K562 (cell line): ENCODE measurements around the gene TRERF1. TPM values are rescaled to one million over a fixed set of nuclear protein-coding genes. Genes with fewer than 3 reads are reported as not detected.

Source experiments
- CBX2 ChIP-seq: fragments of 200-600 bp; sonication (generic); IDR thresholded peaks from one replicate; pipeline ENCODE4 v1.6.1; 2012; ENCODE audit warnings: mild to moderate bottlenecking, low read length, inconsistent platforms; ENCODE audit not compliant: insufficient read depth, poor library complexity, severe bottlenecking
- CCAR2 ChIP-seq: fragments of 200-400 bp; formaldehyde crosslinking; IDR thresholded peaks from 2 replicates; pipeline ENCODE4 v1.6.1; 2017; ENCODE audit warnings: mild to moderate bottlenecking, low read depth, low read length
- DPF2 ChIP-seq: fragments of 450-650 bp; IDR thresholded peaks from 2 replicates; pipeline ENCODE4 v1.6.1; 2016
- EHMT2 ChIP-seq: fragments of 450-650 bp; IDR thresholded peaks from 2 replicates; pipeline ENCODE4 v1.6.1; 2018; ENCODE audit warnings: antibody characterized with exemption
- FOS ChIP-seq: IDR thresholded peaks from 3 replicates; pipeline ENCODE4 v1.6.1; 2011; ENCODE audit not compliant: insufficient read length; ENCODE audit errors: extremely low read depth
- HNRNPUL1 ChIP-seq: fragments of 200-400 bp; formaldehyde crosslinking; IDR thresholded peaks from 2 replicates; pipeline ENCODE4 v1.6.1; 2017; ENCODE audit warnings: low read length
- JUND ChIP-seq, 2 experiments: IDR thresholded peaks; 2 replicates in 1 of 2; 3 replicates in 1 of 2; pipeline ENCODE4 v1.6.1; 2011; ENCODE audit warnings: borderline replicate concordance in 2 of 2, low read depth in 2 of 2, low read length in 2 of 2, improper control_type of control experiment in 1 of 2, missing biosample characterization in 1 of 2, missing genetic modification characterization in 1 of 2, missing genetic modification reagents in 1 of 2
- MED1 ChIP-seq: sonication (generic); formaldehyde crosslinking; IDR thresholded peaks from 2 replicates; pipeline ENCODE4 v1.8.1; 2023; ENCODE audit warnings: missing genetic modification reagents, borderline replicate concordance
- MLX ChIP-seq, 2 experiments: fragments of 450-650 bp in 1 of 2; sonication (generic) in 1 of 2; formaldehyde crosslinking; conservative IDR thresholded peaks; 2 replicates each; pipeline versions ENCODE4 v1.4.0 to v1.8.1; 2020 to 2022; ENCODE audit warnings: mild to moderate bottlenecking in 1 of 2, missing genetic modification reagents in 1 of 2
- POU5F1 ChIP-seq: fragments of 150-350 bp; IDR thresholded peaks from 2 replicates; pipeline ENCODE4 v1.6.1; 2014; ENCODE audit warnings: borderline replicate concordance, low read length, low read depth, mild to moderate bottlenecking; ENCODE audit not compliant: partially characterized antibody
- RHOXF2B ChIP-seq: fragments of 250-450 bp; sonication (Bioruptor Pico); conservative IDR thresholded peaks from 2 replicates; pipeline ENCODE4 v1.5.1; 2021
- SMARCA5 ChIP-seq: fragments of 450-650 bp; IDR thresholded peaks from 2 replicates; pipeline ENCODE4 v1.6.1; 2016
- TCF3 ChIP-seq: sonication (generic); formaldehyde crosslinking; IDR thresholded peaks from 2 replicates; pipeline ENCODE4 v1.4.0; 2020; ENCODE audit warnings: mild to moderate bottlenecking, missing genetic modification reagents
- THRB ChIP-seq: fragments of 450-650 bp; formaldehyde crosslinking; conservative IDR thresholded peaks from 2 replicates; pipeline ENCODE4 v1.4.0; 2022; ENCODE audit warnings: mild to moderate bottlenecking, missing genetic modification characterization
- ZBTB2 ChIP-seq: fragments of 450-650 bp; IDR thresholded peaks from 2 replicates; pipeline ENCODE4 v1.6.1; 2016; ENCODE audit warnings: antibody characterized with exemption
- ZKSCAN1 ChIP-seq: fragments of 150-350 bp; IDR thresholded peaks from 2 replicates; pipeline ENCODE4 v1.6.1; 2016; ENCODE audit warnings: low read depth, low read length
- ZNF239 ChIP-seq: fragments of 250-450 bp; sonication (Bioruptor Pico); IDR thresholded peaks from 2 replicates; pipeline ENCODE4 v1.4.0; 2020; ENCODE audit warnings: mild to moderate bottlenecking
- ZNF311 ChIP-seq: fragments of 250-450 bp; sonication (Bioruptor Pico); IDR thresholded peaks from 2 replicates; pipeline ENCODE4 v1.4.0; 2020; ENCODE audit warnings: mild to moderate bottlenecking, moderate library complexity
- ZNF324 ChIP-seq: fragments of 250-450 bp; sonication (Bioruptor Pico); IDR thresholded peaks from 2 replicates; pipeline ENCODE4 v1.4.0; 2020; ENCODE audit warnings: mild to moderate bottlenecking
- polyA plus RNA-seq, 8 experiments: library from polyadenylated mRNA; depleted of rRNA in 4 of 8; stranded (reverse) in 5 of 8; unstranded in 3 of 8; fragments of >200 nt; fragmentation: Nextera tagmentation in 2 of 8; fragmentation: Illumina TruSeq in 1 of 8; extraction: Ambion mirVana in 2 of 8; extraction: Trizol in 1 of 8; gene quantifications; 2 replicates each; pipeline versions ENCODE4 v1.2.1 to v1.2.3, GENCODE V29; 2011 to 2014; ENCODE audit warnings: inconsistent platforms in 1 of 8, missing spikeins in 1 of 8
- total RNA-seq, 7 experiments: library from RNA; depleted of rRNA in 6 of 7; stranded (reverse); fragments of >200 nt in 6 of 7; fragmentation: Illumina TruSeq in 2 of 7; extraction: Trizol in 2 of 7; gene quantifications; 2 replicates each; pipeline versions ENCODE4 v1.2.1 to v1.2.3, GENCODE V29; 2011 to 2021; ENCODE audit warnings: low replicate concordance in 1 of 7
- TF ChIP-seq, protein P1 (sequence below): fragments of 200-400 bp; formaldehyde crosslinking; IDR thresholded peaks from 2 replicates; pipeline ENCODE4 v1.6.1; 2017; ENCODE audit warnings: mild to moderate bottlenecking, low read depth, low read length, moderate library complexity
- TF ChIP-seq, protein P2 (sequence below): IDR thresholded peaks from 2 replicates; pipeline ENCODE4 v1.6.1; 2014; ENCODE audit warnings: antibody characterized with exemption

TRERF1 gene
- total and polyA plus RNA-seq, 9 of the 15 experiments (the other 6 are each of a cell fraction or from before 2014, with no cell fraction given) = 0.04 to 0.20 (median 0.07) TPM; not detected in 3

DNA sequence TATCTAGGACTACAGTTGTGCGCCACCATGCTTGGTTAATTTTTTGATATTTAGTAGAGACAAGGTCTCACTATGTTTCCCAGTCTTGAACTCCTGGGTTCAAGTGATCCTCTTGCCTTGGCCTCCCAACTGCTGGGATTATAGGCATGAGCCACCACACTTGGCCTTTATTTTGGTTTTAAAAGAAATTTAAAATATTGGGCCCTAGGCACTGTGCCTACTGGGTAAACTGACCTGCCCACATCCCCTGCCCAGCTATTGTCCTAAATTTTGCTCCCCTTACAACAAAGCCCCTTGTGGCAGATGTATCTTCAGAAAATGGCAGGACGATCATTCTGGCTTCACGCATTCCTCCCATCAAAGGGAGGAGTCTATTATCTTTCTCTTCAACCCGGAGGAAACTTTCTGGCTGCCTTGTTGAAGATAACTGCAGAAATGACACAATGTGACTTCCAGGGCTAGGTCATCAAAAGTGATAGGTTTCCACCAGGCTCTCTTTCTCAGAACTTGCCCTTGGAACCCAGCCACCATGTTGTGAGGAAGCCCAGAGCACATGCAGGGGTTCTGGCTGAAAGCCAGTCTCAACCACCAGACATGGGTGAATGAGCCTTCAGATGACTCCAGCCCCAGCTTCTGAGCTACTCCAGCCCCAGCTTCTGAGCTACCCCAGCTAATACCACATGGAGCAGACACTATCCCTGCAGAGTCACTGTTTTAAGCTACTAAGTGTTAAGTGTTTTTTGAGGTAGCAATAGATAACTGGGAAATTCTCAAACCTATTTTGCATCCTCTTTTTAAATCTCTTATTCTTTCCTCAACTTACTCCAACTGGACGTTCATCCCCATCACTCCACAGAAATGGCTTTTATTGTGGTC is 252.4 kb downstream of the TRERF1 start (continued):
- TF ChIP-seq ZNF324 (CRISPR knock-in tag) (no peak), HNRNPUL1 (no peak), ZNF311 (CRISPR knock-in tag) (peak; percentile 23; the same call in 1 of the 2 replicates), CCAR2 (no peak), JUND (IDR thresholded peaks at IDR 0.05; ENCODE audit: borderline replicate concordance, low read depth, low read length) (peak; percentile 86), JUND (tag; IDR thresholded peaks at IDR 0.05; ENCODE audit: borderline replicate concordance, low read depth, low read length) (peak; percentile 92; the same call in 2 of the 3 replicates), CBX2 (no peak), ZNF239 (CRISPR knock-in tag) (peak; percentile 40; the same call in 1 of the 2 replicates), ZBTB2 (0 out of 2 replicates have a peak, but pooled peaks have one; percentile 69), EHMT2 (peak; percentile 96), RHOXF2B (CRISPR knock-in tag) (no peak), POU5F1 (no peak), MED1 (CRISPR knock-in tag) (no peak), TCF3 (CRISPR knock-in tag) (peak; percentile 99), FOS (no peak), MLX (CRISPR knock-in tag; conservative IDR thresholded peaks at IDR 0.05) (no peak), SMARCA5 (no peak), ZKSCAN1 (peak; percentile 77; the same call in 1 of the 2 replicates), DPF2 (peak; percentile 98), THRB (CRISPR knock-in tag) (no peak)
- TF ChIP-seq, protein P1, sequence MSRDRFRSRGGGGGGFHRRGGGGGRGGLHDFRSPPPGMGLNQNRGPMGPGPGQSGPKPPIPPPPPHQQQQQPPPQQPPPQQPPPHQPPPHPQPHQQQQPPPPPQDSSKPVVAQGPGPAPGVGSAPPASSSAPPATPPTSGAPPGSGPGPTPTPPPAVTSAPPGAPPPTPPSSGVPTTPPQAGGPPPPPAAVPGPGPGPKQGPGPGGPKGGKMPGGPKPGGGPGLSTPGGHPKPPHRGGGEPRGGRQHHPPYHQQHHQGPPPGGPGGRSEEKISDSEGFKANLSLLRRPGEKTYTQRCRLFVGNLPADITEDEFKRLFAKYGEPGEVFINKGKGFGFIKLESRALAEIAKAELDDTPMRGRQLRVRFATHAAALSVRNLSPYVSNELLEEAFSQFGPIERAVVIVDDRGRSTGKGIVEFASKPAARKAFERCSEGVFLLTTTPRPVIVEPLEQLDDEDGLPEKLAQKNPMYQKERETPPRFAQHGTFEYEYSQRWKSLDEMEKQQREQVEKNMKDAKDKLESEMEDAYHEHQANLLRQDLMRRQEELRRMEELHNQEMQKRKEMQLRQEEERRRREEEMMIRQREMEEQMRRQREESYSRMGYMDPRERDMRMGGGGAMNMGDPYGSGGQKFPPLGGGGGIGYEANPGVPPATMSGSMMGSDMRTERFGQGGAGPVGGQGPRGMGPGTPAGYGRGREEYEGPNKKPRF = no peak
- TF ChIP-seq, protein P2, sequence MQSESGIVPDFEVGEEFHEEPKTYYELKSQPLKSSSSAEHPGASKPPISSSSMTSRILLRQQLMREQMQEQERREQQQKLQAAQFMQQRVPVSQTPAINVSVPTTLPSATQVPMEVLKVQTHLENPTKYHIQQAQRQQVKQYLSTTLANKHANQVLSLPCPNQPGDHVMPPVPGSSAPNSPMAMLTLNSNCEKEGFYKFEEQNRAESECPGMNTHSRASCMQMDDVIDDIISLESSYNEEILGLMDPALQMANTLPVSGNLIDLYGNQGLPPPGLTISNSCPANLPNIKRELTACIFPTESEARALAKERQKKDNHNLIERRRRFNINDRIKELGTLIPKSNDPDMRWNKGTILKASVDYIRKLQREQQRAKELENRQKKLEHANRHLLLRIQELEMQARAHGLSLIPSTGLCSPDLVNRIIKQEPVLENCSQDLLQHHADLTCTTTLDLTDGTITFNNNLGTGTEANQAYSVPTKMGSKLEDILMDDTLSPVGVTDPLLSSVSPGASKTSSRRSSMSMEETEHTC = peak; percentile 47
